SU-DHL-6 (cell line): ENCODE measurements around the gene DNAJB1.

ENCODE experiments used
- H2AFZ ChIP-seq: fragments of 200-600 bp; sonication (generic); 2 replicates; pipeline ENCODE4 v1.6.1; 2014; ENCODE audit warnings: low read depth, mild to moderate bottlenecking, moderate library complexity, mixed read lengths, antibody characterized with exemption, low read length; ENCODE audit not compliant: severe bottlenecking
- H3F3A ChIP-seq: fragments of 200-600 bp; shearing (Covaris generic); 2 replicates; pipeline ENCODE4 v1.6.0; 2016; ENCODE audit warnings: antibody characterized with exemption, mild to moderate bottlenecking; ENCODE audit not compliant: insufficient read depth
- H3K27ac ChIP-seq: fragments of 200-600 bp; sonication (generic); 2 replicates; pipeline ENCODE4 v1.5.1; 2016; ENCODE audit warnings: low read depth, mild to moderate bottlenecking, low read length, moderate library complexity, mixed read lengths
- H3K27me3 ChIP-seq: fragments of 200-600 bp; sonication (generic), shearing (Covaris generic); 2 replicates; pipeline ENCODE4 v1.6.0; 2014; ENCODE audit warnings: mild to moderate bottlenecking, low read length
- H3K36me3 ChIP-seq: fragments of 200-600 bp; sonication (generic); 2 replicates; pipeline ENCODE4 v1.6.1; 2014; ENCODE audit warnings: mild to moderate bottlenecking, low read length, mixed read lengths
- H3K4me2 ChIP-seq: fragments of 300-600, 200-600 bp; shearing (Covaris generic), sonication (generic); 2 replicates; pipeline ENCODE4 v1.6.0; 2014; ENCODE audit warnings: low read length, low read depth, mild to moderate bottlenecking; ENCODE audit not compliant: poor library complexity, severe bottlenecking
- H3K4me3 ChIP-seq: fragments of 200-600 bp; sonication (generic); 2 replicates; pipeline ENCODE4 v1.5.1; 2014; ENCODE audit warnings: antibody characterized with exemption, low read length, mild to moderate bottlenecking, mixed read lengths; ENCODE audit not compliant: insufficient read depth, poor library complexity, severe bottlenecking
- H3K79me2 ChIP-seq: fragments of 200-600 bp; sonication (generic); 2 replicates; pipeline ENCODE4 v1.6.1; 2014; ENCODE audit warnings: mild to moderate bottlenecking, low read length, moderate library complexity; ENCODE audit not compliant: insufficient read depth
- H3K9ac ChIP-seq: fragments of 200-600 bp; sonication (generic); 2 replicates; pipeline ENCODE4 v1.7.0; 2014; ENCODE audit warnings: mild to moderate bottlenecking, low read length
- H3K9me2 ChIP-seq: fragments of 200-600 bp; sonication (generic); replicated peaks from 2 replicates; pipeline ENCODE4 v1.6.1; 2014; ENCODE audit warnings: low read length; ENCODE audit not compliant: insufficient read depth
- H3K9me3 ChIP-seq: fragments of 200-600 bp; sonication (generic); 2 replicates; pipeline ENCODE4 v1.6.1; 2014; ENCODE audit warnings: low read length, mixed read lengths; ENCODE audit not compliant: insufficient read depth
- H4K20me1 ChIP-seq: fragments of 200-600 bp; sonication (generic); 2 replicates; pipeline ENCODE4 v1.6.1; 2014; ENCODE audit warnings: low read depth, mild to moderate bottlenecking, antibody characterized with exemption, low read length, moderate library complexity, mixed read lengths
- CTCF ChIP-seq: fragments of 200-600 bp; sonication (generic); IDR thresholded peaks from one replicate; pipeline ENCODE4 v1.5.1; 2017; ENCODE audit warnings: antibody characterized with exemption, mild to moderate bottlenecking, low read length, moderate library complexity; ENCODE audit not compliant: insufficient read depth, poor library complexity, severe bottlenecking
- EZH2phosphoT487 ChIP-seq: fragments of 200-600 bp; sonication (generic), shearing (Covaris generic); conservative IDR thresholded peaks from 2 replicates; pipeline ENCODE4 v1.6.1; 2018; ENCODE audit warnings: mild to moderate bottlenecking, antibody characterized with exemption, low read length, moderate library complexity, mixed read lengths

The DNAJB1 gene

GRCh38 chr19:14517840-14518505 is at the start of gene DNAJB1:
Gene DNAJB1 (minus strand): TSS chr19:14518397. CDS start chr19:14518349, 48 bp downstream.
- TF ChIP-seq EZH2phosphoT487: no peak
- no peak for TF ChIP-seq CTCF
- no peaks in the 10 kb centered on the region for H3K36me3 ChIP-seq
- 0 out of 2 replicates have a peak, but pooled peaks cover 6% of the 10 kb centered on the region for H4K20me1 ChIP-seq
- peak within 1 kb of the TSS; percentile 76 for H3K4me2 ChIP-seq
- H3K9ac ChIP-seq: peak within 1 kb of the TSS; percentile 84
- no peaks in the 10 kb centered on the region for H3K9me3 ChIP-seq
- H2AFZ ChIP-seq: peak within 1 kb of the TSS; percentile 72
- peak within 1 kb of the TSS; percentile 90 for H3K4me3 ChIP-seq
- peak within 1 kb of the TSS; percentile 71 for H3K27ac ChIP-seq
- H3K9me2 ChIP-seq: no peaks in the 10 kb centered on the region
- H3K27me3 ChIP-seq: no peaks in the 10 kb centered on the region
- H3K79me2 ChIP-seq: peaks cover 24% of the 10 kb centered on the region
- H3F3A ChIP-seq: peaks cover 22% of the 10 kb centered on the region; the same call in 1 of the 2 replicates

GRCh38 chr19:14567079-14567478 is 48.9 kb upstream of the DNAJB1 start:
- Histone ChIP-seq H3K9me3 (no peaks in the 10 kb centered on the region), H3K36me3 (no peaks in the 10 kb centered on the region)
- TF ChIP-seq CTCF (no peak), EZH2phosphoT487 (no peak)

DNA sequence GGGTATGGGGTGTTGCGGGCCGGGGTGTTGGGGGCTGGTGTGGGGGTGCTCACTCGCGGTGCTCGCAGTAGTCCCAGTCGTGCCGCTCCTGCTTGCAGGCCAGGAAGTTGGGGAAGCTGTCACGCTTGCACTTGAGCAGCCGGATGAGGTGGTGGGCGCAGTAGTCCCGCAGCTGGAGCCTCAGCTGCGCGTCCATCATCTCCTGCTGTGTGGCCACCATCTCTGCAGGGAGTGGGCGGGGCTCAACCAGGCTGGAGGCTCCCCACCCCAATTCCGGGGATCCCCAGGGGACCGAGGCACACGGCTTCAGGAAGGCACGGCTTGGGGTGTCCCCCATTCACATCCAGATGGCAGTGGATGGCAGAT is 48.5 kb upstream of the DNAJB1 start:
- Histone ChIP-seq H3K27ac (no peak overlapping the region), H3K27me3 (no peaks in the 10 kb centered on the region), H4K20me1 (no peaks in the 10 kb centered on the region), H3K36me3 (no peaks in the 10 kb centered on the region), H3K79me2 (peaks cover 19% of the 10 kb centered on the region), H2AFZ (no peak overlapping the region), H3K9me3 (no peaks in the 10 kb centered on the region), H3K9me2 (no peaks in the 10 kb centered on the region), H3K9ac (no peak overlapping the region), H3F3A (no peaks in the 10 kb centered on the region), H3K4me3 (no peak overlapping the region), H3K4me2 (no peak overlapping the region)
- TF ChIP-seq EZH2phosphoT487: no peak
- no peak for TF ChIP-seq CTCF

More at GRCh38 chr19:14567079-14567478, 48.9 kb upstream of the DNAJB1 start:
- H3K4me2 ChIP-seq: no peak overlapping the region
- no peaks in the 10 kb centered on the region for H3K27me3 ChIP-seq
- H3K4me3 ChIP-seq: no peak overlapping the region
- no peak overlapping the region for H3K27ac ChIP-seq
- H3K79me2 ChIP-seq: peaks cover 20% of the 10 kb centered on the region
- H3K9me2 ChIP-seq: no peaks in the 10 kb centered on the region
- no peaks in the 10 kb centered on the region for H3F3A ChIP-seq
- no peak overlapping the region for H2AFZ ChIP-seq
- no peak overlapping the region for H3K9ac ChIP-seq
- no peaks in the 10 kb centered on the region for H4K20me1 ChIP-seq
